Small intestine (tissue), 7 donors: ENCODE results near the gene RPS15. TPM values are rescaled to one million over a fixed set of nuclear protein-coding genes. Genes with fewer than 3 reads are reported as not detected.
A peak's percentile ranks its signal among the peaks of the same experiment; 100 is the strongest.

Source experiments
- DNase-seq, 2 donors: peaks; one replicate each; pipeline versions ENCODE4 v3.0.0 to v3.0.0-alpha.2; 2013
- FAIRE-seq: peaks from 2 replicates; lab custom pipeline; 2012; peaks lifted over from hg19 to GRCh38; lab: Jason Lieb, UNC
- H3K27ac ChIP-seq, 3 donors: one replicate each; pipeline ENCODE4 v1.5.1; 2013; ENCODE audit warnings: low read length in 2 of 3, mild to moderate bottlenecking in 2 of 3, control low read depth in 1 of 3, inconsistent platforms in 1 of 3, low read depth in 1 of 3, moderate library complexity in 1 of 3
- H3K27me3 ChIP-seq, 3 donors: one replicate each; pipeline ENCODE4 v1.6.1; 2013; ENCODE audit warnings: low read length in 3 of 3, inconsistent platforms in 1 of 3; ENCODE audit not compliant: control insufficient read depth in 3 of 3, insufficient read depth in 3 of 3
- H3K36me3 ChIP-seq, 3 donors: one replicate each; pipeline ENCODE4 v1.6.1; 2013; ENCODE audit warnings: low read length in 3 of 3, inconsistent platforms in 1 of 3, low read depth in 1 of 3, mild to moderate bottlenecking in 1 of 3, moderate library complexity in 1 of 3; ENCODE audit not compliant: control insufficient read depth in 3 of 3, insufficient read depth in 2 of 3
- H3K4me1 ChIP-seq, 3 donors: one replicate each; pipeline ENCODE4 v1.6.1; 2013; ENCODE audit warnings: low read length in 2 of 3, inconsistent platforms in 1 of 3, low read depth in 1 of 3, mild to moderate bottlenecking in 1 of 3, moderate library complexity in 1 of 3; ENCODE audit not compliant: control insufficient read depth in 3 of 3, insufficient read depth in 2 of 3
- H3K4me3 ChIP-seq, 3 donors: one replicate each; pipeline ENCODE4 v1.5.1; 2013; ENCODE audit warnings: low read length in 3 of 3, control low read depth in 1 of 3, inconsistent platforms in 1 of 3, low read depth in 1 of 3, mild to moderate bottlenecking in 1 of 3, moderate library complexity in 1 of 3
- H3K9me3 ChIP-seq, 2 donors: one replicate each; pipeline ENCODE4 v1.6.1; 2013; ENCODE audit warnings: low read depth in 1 of 2, low read length in 1 of 2; ENCODE audit not compliant: control insufficient read depth in 2 of 2, insufficient read depth in 1 of 2
- WGBS, 3 donors: extraction: QIAGEN DNeasy Blood & Tissue Kit; methylation state at CpG; one replicate each; pipeline ENCODE4 v1.1.7; 2013; 5-methylcytosine and 5-hydroxymethylcytosine counted together
- polyA plus RNA-seq, 4 donors: library from polyadenylated mRNA; stranded (reverse) in 3 of 4; unstranded in 1 of 4; fragments of 200-250 nt in 3 of 4; fragments of 120-200 nt in 1 of 4; gene quantifications; one replicate each; pipeline versions ENCODE4 v1.2.1 to v1.2.3, GENCODE V29; 2013
- donor health status: healthy with polysubstance abuse.
- donor health status: control.
- donor health status: control.
- donor health status: Bipolar disorder and iron deficiency.
- donor health status: healthy.

RPS15 gene
- polyA plus RNA-seq, 4 donors = 1,394 to 3,547 (median 2,919) TPM

DNA sequence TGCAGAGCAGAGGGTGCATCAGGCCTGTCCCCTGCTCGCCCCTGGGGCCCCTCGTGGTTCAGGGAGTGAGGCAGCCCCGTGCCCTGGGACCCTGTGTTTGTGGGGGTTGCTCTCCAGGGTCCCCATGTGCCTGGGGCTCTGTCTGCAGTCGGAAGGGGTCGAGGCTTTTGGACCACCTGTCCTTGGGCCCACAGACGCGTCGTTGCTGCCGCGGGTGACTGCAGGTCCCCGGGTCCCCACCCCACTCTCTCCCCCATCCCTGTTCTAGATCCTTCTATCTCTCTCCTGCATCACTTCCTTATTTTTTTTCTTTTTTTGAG, 50.0 kb downstream of the RPS15 start:
- FAIRE-seq = no peak
- Histone ChIP-seq H3K4me1 (peaks cover 2 to 16% (median 5%) of the 10 kb centered on the region in 3 donors), H3K9me3 (no peaks in the 10 kb centered on the region), H3K27ac (no peak overlapping the region), H3K27me3 (peaks cover 0 to 6% (median 2%) of the 10 kb centered on the region in 3 donors), H3K4me3 (no peak overlapping the region), H3K36me3 (no peaks in the 10 kb centered on the region)
- DNase-seq = no peak
- 80 to 90% (median 88%) methylated on average over 11 of the region's 11 CpGs for WGBS, 3 donors

DNA sequence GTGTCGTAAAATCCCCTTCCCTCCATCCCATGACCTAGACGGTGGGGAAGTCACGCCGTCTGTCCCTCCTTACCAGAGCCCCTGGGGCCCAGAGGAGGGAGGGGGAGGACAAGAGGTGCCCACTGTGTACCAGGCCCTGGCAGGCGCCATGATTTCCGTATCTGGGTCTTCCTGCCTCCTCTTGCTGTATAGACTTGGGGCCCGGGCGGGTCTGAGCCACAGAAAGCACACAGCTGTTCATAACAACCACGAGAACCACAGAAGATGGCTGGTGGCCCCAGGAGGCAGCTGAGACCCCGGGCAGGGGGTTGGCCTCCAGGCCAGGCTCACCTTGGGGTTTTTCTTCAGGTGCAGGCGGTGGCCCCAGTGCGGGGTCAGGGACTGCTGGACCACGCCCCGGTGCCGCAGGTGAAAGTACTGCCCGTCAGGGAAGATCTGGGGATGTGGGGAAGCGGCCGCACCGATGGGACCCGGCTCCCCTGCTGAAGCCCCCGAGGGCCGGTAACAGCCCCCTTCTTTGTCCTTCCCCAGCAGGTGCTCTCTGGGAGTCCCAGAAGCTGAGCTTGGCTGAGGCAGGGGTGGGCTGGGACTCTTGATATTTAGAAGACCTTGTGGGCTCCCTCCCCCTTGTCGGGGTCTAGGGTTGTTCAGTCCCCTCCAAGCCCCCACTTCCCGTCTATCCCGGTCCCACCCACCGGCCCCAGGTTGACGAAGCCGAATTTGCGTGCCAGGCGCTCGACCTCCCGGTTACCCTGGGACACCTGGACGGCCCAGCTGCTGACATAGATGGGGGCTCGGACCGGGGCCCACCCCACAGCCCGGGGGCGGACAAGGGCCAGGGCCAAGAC, 51.5 kb downstream of the RPS15 start:
- Histone ChIP-seq H3K4me3 (peak overlapping the region; percentile 25 to 59 (median 57)), H3K36me3 (peaks cover 0 to 4% (median 0%) of the 10 kb centered on the region in 3 donors), H3K27me3 (peaks cover 0 to 6% (median 2%) of the 10 kb centered on the region in 3 donors), H3K9me3 (no peaks in the 10 kb centered on the region), H3K27ac (peak overlapping the region; percentile 70 to 88 (median 87)), H3K4me1 (peaks cover 2 to 30% (median 6%) of the 10 kb centered on the region in 3 donors)
- DNase-seq (no peak), FAIRE-seq (no peak)
- 17 to 20% (median 17%) methylated on average over 37 of the region's 37 CpGs for WGBS, 3 donors

Other genes starting within 250 kb of the RPS15 start
- gene STK11, start 232.6 kb upstream of the RPS15 start, polyA plus RNA-seq = 10 to 100 TPM; 57.7 to 86.2 (median 66.4) TPM
- gene CBARP, start 200.4 kb upstream of the RPS15 start, polyA plus RNA-seq = under 1 TPM in 2 of 4 donors, not detected in 2; 0.30 to 0.41 TPM
- 100 to 1,000 TPM; 126 to 823 (median 492) TPM for gene ATP5F1D, start 196.6 kb upstream of the RPS15 start, polyA plus RNA-seq
- gene MIDN, start 189.8 kb upstream of the RPS15 start, polyA plus RNA-seq = 100 to 1,000 TPM in 1 of 4 donors, 10 to 100 TPM in 3; 28.1 to 106 (median 33.0) TPM
- gene CIRBP, start 169.1 kb upstream of the RPS15 start, polyA plus RNA-seq = 100 to 1,000 TPM; 250 to 543 (median 373) TPM
- 100 to 1,000 TPM in 1 of 4 donors, 10 to 100 TPM in 3; 40.0 to 118 (median 82.3) TPM for gene FAM174C, start 162.9 kb upstream of the RPS15 start, polyA plus RNA-seq
- gene EFNA2, start 152.5 kb upstream of the RPS15 start, polyA plus RNA-seq = 10 to 100 TPM; 17.7 to 31.3 (median 27.6) TPM
- 100 to 1,000 TPM in 3 of 4 donors, 10 to 100 TPM in 1; 82.0 to 350 (median 248) TPM for gene NDUFS7, start 54.5 kb upstream of the RPS15 start, polyA plus RNA-seq
- 10 to 100 TPM in 1 of 4 donors, 1 to 10 TPM in 3; 1.1 to 25.7 (median 4.3) TPM for gene GAMT, start 36.9 kb upstream of the RPS15 start, polyA plus RNA-seq
- gene DAZAP1, start 30.8 kb upstream of the RPS15 start, polyA plus RNA-seq = 100 to 1,000 TPM in 1 of 4 donors, 10 to 100 TPM in 3; 60.2 to 124 (median 80.5) TPM
- 1 to 10 TPM in 1 of 4 donors, under 1 TPM in 2, not detected in 1; 0.58 to 2.1 (median 0.81) TPM for gene APC2, start 11.7 kb downstream of the RPS15 start, polyA plus RNA-seq
- gene C19orf25, start 40.8 kb downstream of the RPS15 start, polyA plus RNA-seq = 10 to 100 TPM; 32.0 to 62.1 (median 52.8) TPM
- 10 to 100 TPM in 2 of 4 donors, 1 to 10 TPM in 2; 4.5 to 13.0 (median 8.8) TPM for gene PCSK4, start 52.0 kb downstream of the RPS15 start, polyA plus RNA-seq
- 100 to 1,000 TPM; 167 to 363 (median 244) TPM for gene REEP6, start 52.8 kb downstream of the RPS15 start, polyA plus RNA-seq
- gene ADAMTSL5, start 74.6 kb downstream of the RPS15 start, polyA plus RNA-seq = 10 to 100 TPM in 3 of 4 donors, 1 to 10 TPM in 1; 6.4 to 24.8 (median 18.6) TPM
- gene PLK5, start 85.7 kb downstream of the RPS15 start, polyA plus RNA-seq = under 1 TPM in 2 of 4 donors, not detected in 2; 0.15 to 0.25 TPM
- gene MEX3D, start 129.9 kb downstream of the RPS15 start, polyA plus RNA-seq = 10 to 100 TPM in 2 of 4 donors, 1 to 10 TPM in 2; 4.1 to 14.8 (median 8.7) TPM
- gene MBD3, start 154.5 kb downstream of the RPS15 start, polyA plus RNA-seq = 100 to 1,000 TPM in 1 of 4 donors, 10 to 100 TPM in 3; 48.3 to 112 (median 69.9) TPM
- 100 to 1,000 TPM; 115 to 283 (median 212) TPM for gene UQCR11, start 167.1 kb downstream of the RPS15 start, polyA plus RNA-seq
- gene TCF3, start 214.2 kb downstream of the RPS15 start, polyA plus RNA-seq = 10 to 100 TPM; 43.2 to 68.9 (median 52.7) TPM